ENCODE measurements around the gene PSMG3.

DNA sequence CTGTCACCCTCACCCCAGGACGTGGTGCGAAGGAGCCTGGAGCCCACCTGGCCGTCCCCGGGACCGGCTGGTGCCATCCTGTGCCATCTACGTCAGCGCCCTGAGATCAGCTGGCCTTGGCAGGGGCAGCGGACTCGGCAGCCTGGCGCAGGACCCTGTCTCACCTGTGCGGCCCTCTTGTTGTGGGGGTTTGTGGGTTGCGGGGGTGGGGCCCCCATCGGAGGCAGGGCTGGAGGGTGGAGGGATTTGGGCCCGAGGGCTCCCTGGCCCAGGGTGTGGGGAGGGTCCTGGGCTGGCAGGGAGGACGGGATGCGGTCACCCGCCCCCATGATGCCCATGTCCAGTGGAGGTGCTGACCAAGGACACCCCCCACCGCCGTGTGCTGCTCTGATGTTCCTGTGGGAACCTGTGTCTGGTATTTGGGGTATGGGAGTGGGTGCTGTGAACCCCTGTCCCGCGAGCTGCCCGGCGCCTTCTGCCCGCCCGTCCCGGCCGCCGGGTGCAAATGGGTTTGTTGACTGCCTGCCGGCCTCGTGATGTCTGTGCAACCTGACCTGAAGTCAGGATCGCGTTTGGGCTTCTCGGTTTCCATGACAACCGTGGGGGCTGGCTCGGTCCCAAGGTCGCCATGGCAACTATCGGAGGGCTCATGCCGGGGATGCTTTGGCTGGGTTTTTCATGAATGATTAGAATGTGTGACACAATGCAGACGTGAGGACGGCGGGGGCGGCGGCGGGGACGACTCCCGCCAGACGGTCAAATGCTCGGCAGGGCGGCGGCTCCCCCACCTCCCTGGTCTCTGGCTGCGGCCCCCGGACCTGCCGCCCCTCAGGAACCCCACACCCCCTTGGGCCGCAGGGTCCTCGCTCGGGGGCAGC is 32.1 kb downstream of the PSMG3 start:
- peak; percentile 7 to 19 for TF ChIP-seq POLR2A (IDR thresholded peaks at IDR 0.05)
- TF ChIP-seq, protein P1, sequence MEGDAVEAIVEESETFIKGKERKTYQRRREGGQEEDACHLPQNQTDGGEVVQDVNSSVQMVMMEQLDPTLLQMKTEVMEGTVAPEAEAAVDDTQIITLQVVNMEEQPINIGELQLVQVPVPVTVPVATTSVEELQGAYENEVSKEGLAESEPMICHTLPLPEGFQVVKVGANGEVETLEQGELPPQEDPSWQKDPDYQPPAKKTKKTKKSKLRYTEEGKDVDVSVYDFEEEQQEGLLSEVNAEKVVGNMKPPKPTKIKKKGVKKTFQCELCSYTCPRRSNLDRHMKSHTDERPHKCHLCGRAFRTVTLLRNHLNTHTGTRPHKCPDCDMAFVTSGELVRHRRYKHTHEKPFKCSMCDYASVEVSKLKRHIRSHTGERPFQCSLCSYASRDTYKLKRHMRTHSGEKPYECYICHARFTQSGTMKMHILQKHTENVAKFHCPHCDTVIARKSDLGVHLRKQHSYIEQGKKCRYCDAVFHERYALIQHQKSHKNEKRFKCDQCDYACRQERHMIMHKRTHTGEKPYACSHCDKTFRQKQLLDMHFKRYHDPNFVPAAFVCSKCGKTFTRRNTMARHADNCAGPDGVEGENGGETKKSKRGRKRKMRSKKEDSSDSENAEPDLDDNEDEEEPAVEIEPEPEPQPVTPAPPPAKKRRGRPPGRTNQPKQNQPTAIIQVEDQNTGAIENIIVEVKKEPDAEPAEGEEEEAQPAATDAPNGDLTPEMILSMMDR (IDR thresholded peaks at IDR 0.05): peak in 1 of 5 experiments; percentile 20
